Retina (tissue), 1 donor: ENCODE measurements around the gene SYCP3.

Source experiments
- DNase-seq: peaks from one replicate; pipeline ENCODE4 v3.0.0-alpha.2; 2016

SYCP3 gene

GRCh38 chr12:101738920-101739665 lies at the start of gene SYCP3:
Gene SYCP3, minus strand, starts transcription at chr12:101739462. Its CDS starts 1,527 bp downstream, at chr12:101737935.
- no peak for DNase-seq

- no peak for DNase-seq
Observed at GRCh38 chr12:101785671-101786070, 46.4 kb upstream of the SYCP3 start.

DNA sequence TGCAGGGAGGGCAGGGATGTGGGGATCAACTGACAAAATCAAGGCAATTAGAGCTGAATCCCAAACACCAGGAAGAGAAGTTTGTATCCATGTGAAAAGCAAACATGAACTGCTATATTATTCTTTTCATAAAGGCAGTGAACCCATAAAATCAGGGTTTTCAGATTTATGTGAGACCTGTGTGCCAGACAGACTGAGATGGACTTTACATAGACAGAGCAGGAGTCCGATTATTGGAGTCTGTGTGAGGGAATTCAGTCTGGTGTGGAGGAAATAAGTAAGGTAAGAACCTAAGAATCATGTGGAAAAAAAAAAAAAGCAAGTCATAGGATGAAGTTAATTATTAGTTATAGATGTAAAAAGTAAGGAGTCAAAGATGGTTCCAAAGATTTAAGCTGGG lies 45.1 kb upstream of the SYCP3 start:
- no peak for DNase-seq

DNA sequence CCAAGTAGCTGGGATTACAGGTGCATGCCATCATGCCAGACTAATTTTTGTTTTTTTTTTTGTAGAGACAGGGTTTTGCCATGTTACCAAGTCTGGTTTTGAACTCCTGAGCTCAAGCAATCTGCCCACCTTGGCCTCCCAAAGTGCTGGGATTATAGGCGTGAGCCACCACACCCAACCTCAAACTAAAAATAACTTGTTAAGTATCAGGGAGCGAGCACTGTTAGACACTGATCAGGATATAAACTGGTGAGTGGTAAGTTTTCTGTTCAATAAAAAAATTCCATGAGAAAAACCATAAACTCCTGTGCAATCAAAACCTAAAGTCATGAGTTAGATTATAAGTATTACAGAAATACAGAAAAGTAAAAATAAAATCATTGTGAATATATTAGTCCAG lies 44.6 kb upstream of the SYCP3 start:
- DNase-seq = no peak

DNA sequence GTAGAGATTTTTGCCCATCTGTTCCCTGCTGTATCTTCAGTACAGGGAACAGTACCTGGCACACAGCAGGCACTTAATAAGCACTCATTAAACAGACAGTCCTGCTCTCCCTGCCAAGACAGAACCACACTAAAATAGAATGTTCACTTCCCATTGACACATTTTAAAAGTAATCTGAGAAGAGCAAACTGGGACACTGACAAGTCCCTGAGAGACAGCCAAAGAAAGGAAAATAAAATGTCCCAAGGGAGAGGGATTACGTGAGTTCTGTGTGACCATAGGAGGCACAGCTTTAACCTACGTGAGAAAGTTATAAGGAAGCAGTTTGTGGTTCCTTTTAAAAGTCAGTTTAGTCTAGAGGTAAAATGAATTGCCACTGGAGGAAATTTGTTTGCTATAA lies 43.9 kb upstream of the SYCP3 start:
- no peak for DNase-seq

- no peak for DNase-seq
Observed at GRCh38 chr12:101782273-101782731, 43.0 kb upstream of the SYCP3 start.

GRCh38 chr12:101781834-101782233 lies 42.6 kb upstream of the SYCP3 start:
- no peak for DNase-seq

DNA sequence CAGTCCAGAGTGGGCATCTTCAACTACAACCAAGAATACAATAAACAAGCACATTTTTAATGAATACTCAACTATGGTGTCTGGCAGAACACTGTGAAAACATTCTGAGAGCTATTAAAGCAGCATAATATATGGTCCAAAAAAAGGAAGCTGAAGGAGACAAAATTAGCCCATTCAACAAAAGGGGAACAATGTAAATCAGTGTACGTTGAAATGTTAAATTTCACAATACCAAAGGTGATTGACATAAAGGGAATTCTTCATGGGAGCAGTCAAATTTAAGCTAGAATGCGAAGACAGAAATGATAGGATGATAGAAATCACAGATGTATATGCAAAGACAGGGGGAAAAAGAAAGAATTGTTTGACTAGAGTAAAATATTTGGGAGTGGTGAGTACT lies 41.3 kb upstream of the SYCP3 start:
- DNase-seq = no peak

GRCh38 chr12:101779626-101780025 lies 40.4 kb upstream of the SYCP3 start:
- DNase-seq = no peak

GRCh38 chr12:101779200-101779599 lies 39.9 kb upstream of the SYCP3 start:
- DNase-seq = no peak

- DNase-seq = no peak
Observed at GRCh38 chr12:101777978-101778377, 38.7 kb upstream of the SYCP3 start.

- no peak for DNase-seq
Observed at GRCh38 chr12:101777485-101777884, 38.2 kb upstream of the SYCP3 start.

DNA sequence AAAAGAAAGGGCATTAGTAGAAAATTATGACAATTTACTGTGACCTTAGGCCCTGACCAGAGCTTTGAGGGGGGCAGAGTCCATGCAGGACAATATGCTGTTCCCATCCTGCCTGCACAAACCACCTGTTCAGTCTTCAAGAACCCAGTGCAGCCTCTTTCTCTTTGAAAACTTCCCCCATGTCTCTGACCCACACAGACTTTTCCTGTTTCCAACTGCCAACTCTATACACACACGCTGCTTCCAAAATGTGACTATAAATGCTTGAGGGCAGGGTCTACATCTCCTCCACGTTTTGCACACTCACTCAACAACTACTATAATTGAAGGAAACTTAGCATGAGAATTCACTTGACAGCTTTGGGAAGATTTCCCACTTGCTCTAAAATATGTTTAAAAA lies 36.6 kb upstream of the SYCP3 start:
- DNase-seq = no peak

DNA sequence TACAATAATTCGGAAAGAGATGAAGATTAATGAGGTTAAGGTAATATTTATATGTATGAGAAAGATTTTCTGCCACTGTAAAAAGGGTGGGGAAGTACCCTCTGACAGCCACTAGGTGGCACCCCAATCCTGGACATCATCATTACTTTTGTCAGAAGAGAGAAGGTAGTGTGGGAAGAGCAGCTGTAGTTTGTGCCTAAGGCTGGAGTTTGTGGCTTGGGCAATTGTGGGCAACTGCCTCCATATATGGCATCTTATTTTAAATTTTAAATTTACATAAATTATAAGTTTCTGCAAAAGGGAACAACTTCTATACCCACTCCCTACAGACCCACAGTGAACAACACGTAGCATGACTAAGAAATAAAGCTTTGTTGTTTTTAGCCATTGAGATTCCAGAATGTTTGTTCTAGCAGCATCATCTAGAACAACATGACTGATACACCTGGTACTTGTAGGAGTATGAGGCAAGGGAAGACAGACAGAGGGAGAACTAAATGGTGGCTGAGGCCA lies 34.4 kb upstream of the SYCP3 start:
- DNase-seq = peak; percentile 59

DNA sequence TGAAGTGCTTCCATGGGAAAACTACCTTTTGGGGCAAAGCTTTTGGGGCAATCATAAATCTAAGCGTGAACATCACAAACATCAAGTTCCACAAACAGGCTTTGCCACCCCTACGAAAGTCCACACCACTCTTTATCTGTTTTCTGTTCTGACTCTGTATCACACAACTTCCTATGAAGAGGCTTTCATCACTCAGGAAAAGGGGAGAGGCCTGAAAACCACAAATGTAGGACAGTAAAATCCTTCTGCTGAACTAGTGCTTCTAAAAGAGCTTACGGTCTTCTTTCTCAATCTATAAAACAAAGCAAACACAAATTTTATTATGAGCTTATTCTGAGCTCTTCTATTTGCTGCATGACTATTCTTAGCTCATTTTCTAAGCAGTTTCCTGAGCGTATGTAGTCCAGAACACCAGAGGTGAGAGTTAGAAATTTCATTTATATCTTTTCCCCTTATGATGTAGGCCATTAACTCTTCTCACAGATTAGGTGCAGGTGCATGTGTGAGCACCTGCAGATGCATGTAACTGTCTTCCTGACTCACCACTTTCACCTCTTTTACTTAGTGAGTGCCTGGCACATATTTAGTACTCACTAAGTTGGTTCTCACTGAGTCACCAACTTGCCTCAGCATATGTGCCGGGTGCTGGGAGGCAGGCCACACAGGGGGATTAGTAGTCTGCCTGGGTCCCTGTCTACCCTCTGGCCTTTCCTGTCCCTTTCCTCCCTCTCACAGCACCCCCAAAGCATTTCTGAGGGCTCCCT lies 32.9 kb upstream of the SYCP3 start:
- DNase-seq = no peak

DNA sequence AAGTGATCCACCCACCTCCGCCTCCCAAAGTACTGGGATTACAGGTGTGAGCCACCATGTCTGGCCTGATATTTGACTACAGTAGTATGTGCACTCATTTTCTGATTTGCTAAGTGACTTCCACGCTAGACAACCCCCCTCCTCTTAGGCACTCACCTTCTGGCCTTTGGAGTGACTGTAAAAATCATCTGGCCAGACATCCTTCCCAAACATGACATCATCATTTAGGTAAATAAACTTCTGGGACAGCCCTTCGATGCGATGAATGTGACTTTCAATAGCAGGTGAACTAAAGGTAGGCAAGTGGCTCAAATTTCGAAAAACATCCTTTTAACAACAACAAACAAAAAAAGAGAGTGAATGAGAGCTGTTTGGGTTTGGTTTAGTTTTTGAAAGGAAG lies 30.6 kb upstream of the SYCP3 start:
- DNase-seq = no peak

GRCh38 chr12:101768781-101769180 lies 29.5 kb upstream of the SYCP3 start:
- DNase-seq = no peak

GRCh38 chr12:101767537-101767936 lies 28.3 kb upstream of the SYCP3 start:
- DNase-seq = no peak

GRCh38 chr12:101764051-101764792 lies 25.0 kb upstream of the SYCP3 start:
- DNase-seq = no peak

- DNase-seq = no peak
Observed at GRCh38 chr12:101763246-101763931, 24.1 kb upstream of the SYCP3 start.

- DNase-seq = no peak
Observed at GRCh38 chr12:101761781-101762180, 22.5 kb upstream of the SYCP3 start.

GRCh38 chr12:101761350-101761749 lies 22.1 kb upstream of the SYCP3 start:
- no peak for DNase-seq
